Measurements from ENCODE around the gene TMEM52B. TPM values are rescaled to one million over a fixed set of nuclear protein-coding genes. Genes with fewer than 3 reads are reported as not detected.
A peak's percentile ranks its signal among the peaks of the same experiment; 100 is the strongest.

TMEM52B gene
- total and polyA plus RNA-seq, 2 of the 13 experiments (the other 11 are each of a cell fraction or from before 2014, with no cell fraction given): not detected

DNA sequence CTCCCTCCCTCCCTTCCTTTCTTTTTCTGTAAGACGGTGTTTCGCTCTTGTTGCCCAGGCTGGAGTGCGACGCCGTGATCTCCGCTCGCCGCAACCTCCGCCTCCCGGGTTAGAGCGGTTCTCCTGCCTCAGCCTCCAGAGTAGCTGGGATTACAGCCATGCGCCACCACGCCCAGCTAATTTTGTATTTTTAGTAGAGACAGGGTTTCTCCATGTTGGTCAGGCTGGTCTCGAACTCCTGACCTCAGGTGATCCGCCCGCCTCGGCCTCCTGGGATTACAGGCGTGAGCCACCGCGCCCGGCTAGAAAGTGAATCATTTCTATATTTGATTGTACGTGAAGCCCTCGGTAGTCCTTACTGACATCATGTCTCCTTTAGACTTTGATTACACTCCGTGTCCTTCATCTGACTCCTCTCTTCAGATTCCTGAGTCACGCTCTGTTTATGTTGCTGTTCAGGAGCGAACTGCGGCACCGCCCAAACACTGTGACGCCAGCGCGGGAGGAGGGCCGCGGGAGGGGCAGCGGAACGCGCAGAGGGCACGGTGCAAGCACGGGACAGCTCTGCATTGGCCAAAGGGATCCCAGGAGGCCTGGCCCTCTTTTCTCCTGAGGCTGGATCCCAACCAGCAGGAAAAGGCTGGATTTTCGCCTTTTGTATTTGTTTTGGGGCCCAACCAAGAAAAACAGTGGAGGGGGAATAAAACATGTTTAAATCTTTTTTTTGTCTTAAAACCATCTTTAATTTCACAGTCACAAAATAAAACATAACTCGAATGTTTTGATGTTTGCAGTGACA, 33.3 kb downstream of the TMEM52B start (continued):
- TF ChIP-seq BCL3 (CRISPR knock-in tag; IDR thresholded peaks at IDR 0.05): 0 out of 2 replicates have a peak, but pooled peaks have one; percentile 36
- TF ChIP-seq, protein P1, sequence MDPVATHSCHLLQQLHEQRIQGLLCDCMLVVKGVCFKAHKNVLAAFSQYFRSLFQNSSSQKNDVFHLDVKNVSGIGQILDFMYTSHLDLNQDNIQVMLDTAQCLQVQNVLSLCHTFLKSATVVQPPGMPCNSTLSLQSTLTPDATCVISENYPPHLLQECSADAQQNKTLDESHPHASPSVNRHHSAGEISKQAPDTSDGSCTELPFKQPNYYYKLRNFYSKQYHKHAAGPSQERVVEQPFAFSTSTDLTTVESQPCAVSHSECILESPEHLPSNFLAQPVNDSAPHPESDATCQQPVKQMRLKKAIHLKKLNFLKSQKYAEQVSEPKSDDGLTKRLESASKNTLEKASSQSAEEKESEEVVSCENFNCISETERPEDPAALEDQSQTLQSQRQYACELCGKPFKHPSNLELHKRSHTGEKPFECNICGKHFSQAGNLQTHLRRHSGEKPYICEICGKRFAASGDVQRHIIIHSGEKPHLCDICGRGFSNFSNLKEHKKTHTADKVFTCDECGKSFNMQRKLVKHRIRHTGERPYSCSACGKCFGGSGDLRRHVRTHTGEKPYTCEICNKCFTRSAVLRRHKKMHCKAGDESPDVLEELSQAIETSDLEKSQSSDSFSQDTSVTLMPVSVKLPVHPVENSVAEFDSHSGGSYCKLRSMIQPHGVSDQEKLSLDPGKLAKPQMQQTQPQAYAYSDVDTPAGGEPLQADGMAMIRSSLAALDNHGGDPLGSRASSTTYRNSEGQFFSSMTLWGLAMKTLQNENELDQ (CRISPR knock-in tag; IDR thresholded peaks at IDR 0.05; ENCODE audit: borderline replicate concordance): no peak
- TF ChIP-seq ZBTB38 (CRISPR knock-in tag; IDR thresholded peaks at IDR 0.05): no peak
- TF ChIP-seq, protein P2, sequence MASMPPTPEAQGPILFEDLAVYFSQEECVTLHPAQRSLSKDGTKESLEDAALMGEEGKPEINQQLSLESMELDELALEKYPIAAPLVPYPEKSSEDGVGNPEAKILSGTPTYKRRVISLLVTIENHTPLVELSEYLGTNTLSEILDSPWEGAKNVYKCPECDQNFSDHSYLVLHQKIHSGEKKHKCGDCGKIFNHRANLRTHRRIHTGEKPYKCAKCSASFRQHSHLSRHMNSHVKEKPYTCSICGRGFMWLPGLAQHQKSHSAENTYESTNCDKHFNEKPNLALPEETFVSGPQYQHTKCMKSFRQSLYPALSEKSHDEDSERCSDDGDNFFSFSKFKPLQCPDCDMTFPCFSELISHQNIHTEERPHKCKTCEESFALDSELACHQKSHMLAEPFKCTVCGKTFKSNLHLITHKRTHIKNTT (CRISPR knock-in tag; IDR thresholded peaks at IDR 0.05): no peak
- peak; percentile 67; the same call in 1 of the 2 replicates for TF ChIP-seq ZHX2 (IDR thresholded peaks at IDR 0.05; ENCODE audit: low read depth)
- TF ChIP-seq ZHX2 (CRISPR knock-in tag; IDR thresholded peaks at IDR 0.05; ENCODE audit: borderline replicate concordance): no peak
- no peak for TF ChIP-seq ZNF570 (CRISPR knock-in tag; IDR thresholded peaks at IDR 0.05; ENCODE audit: borderline replicate concordance)
- TF ChIP-seq, protein P3, sequence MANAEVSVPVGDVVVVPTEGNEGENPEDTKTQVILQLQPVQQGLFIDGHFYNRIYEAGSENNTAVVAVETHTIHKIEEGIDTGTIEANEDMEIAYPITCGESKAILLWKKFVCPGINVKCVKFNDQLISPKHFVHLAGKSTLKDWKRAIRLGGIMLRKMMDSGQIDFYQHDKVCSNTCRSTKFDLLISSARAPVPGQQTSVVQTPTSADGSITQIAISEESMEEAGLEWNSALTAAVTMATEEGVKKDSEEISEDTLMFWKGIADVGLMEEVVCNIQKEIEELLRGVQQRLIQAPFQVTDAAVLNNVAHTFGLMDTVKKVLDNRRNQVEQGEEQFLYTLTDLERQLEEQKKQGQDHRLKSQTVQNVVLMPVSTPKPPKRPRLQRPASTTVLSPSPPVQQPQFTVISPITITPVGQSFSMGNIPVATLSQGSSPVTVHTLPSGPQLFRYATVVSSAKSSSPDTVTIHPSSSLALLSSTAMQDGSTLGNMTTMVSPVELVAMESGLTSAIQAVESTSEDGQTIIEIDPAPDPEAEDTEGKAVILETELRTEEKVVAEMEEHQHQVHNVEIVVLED (CRISPR knock-in tag; IDR thresholded peaks at IDR 0.05; ENCODE audit: borderline replicate concordance): peak; percentile 50; the same call in 1 of the 2 replicates
- no peak for TF ChIP-seq PCBP2 (optimal IDR thresholded peaks at IDR 0.05; ENCODE audit: low read depth, low read length, poor library complexity, severe bottlenecking)

Measured in HepG2 (cell line).